ENCODE measurements around the gene KIAA1217.

KIAA1217 gene

DNA sequence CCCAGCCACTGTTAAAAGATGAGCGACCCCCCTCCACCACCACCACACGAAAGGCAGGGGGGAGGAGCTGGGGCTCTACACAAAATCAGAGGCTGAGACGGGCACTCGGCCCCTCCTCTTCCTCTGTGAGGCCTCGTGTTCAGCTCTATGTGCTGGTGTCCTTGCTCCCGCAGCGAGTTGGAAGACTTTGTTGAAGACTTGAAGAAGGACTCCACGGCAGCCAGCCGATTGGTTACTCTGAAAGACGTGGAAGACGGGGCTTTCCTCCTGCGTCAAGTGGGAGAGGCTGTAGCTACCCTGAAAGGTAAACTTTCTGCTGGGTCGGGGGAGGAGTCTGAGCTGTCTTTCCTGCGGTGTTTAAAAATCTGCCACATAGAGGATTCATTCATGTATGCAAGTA, 311.0 kb downstream of the KIAA1217 start:
- no peak for DNase-seq

GRCh38 chr10:24524314-24524713, 315.4 kb downstream of the KIAA1217 start:
- DNase-seq = no peak

DNA sequence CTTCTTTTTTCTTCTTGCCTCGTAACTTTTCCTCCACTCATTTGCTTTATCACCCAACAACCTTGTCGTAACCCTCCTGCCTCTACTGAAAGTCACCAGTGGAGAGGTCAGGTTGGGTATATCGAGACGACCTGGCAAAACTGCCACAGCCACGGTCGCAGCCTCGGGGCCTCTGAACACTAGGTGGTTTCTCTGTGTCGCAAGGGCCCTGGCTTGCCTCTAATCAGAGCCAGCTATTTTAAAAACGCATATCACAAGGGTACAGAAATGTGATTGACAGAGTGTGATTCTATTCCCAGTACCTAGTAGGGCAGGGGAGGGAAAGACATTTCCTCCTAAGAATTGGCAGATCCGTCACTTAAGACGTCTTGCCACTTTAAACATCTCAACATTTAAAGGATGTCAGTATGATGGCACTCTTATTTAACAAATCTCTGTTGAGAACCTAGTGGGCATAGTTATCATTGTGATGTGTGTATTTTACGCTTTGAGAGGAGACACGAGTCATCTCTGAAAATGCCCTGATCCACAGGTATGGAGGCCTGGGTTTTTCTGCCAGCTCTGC, 317.2 kb downstream of the KIAA1217 start:
- DNase-seq = no peak

DNA sequence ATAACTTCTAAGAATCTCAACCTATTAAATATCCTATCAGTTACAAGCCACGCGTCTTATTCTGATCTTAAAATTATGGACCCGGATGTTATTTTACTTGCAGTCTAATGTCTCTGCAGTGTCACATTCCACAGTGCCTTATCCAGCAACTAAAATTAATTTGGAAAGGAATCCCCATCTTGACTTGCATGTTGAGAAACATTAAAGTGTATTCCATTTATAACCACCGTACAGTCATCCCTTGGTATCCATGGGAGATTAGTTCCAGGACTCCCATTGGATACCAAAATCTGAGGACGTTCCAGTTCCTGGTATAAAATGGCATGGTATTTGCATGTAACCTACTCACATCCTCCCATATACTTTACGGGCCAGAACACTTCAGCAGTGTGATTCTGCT, 320.0 kb downstream of the KIAA1217 start:
- no peak for DNase-seq

DNA sequence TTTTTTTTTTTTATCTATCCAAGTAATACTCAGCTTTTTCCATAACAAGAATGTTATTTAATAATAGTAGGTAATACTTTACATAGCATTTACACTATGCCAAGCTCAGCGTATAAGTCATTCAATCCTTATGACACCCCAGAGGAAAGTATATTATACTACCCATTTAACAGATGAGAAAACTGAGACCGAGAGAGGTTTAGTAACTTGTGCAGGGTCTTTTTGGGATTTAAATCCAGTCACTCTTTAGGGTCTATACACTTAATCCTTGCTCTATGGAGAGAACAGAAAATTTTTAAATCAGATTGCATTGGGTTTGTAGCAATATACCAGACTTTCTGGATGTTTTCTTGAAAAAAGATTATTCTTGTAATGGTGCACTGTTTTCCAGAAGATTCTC, 322.5 kb downstream of the KIAA1217 start:
- DNase-seq = no peak

DNA sequence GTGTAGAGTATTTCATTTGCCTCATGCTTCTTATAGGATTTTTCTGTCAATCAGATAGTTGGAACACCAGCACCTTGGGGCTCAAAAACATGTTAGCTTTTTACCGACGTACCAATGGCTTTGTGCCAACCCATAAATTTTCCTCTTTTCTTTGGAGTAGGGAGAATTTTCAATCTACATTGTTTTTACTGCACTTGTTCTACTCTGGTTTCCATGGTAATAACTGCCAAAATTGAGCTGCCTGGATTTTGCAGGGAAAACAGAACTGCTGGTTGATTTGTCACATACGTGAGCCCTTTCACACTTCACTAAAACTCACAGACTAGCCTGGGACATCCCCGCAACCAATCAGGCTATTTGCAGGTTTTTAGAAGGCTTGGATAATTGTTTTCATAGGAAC, 325.0 kb downstream of the KIAA1217 start:
- no peak for DNase-seq

DNA sequence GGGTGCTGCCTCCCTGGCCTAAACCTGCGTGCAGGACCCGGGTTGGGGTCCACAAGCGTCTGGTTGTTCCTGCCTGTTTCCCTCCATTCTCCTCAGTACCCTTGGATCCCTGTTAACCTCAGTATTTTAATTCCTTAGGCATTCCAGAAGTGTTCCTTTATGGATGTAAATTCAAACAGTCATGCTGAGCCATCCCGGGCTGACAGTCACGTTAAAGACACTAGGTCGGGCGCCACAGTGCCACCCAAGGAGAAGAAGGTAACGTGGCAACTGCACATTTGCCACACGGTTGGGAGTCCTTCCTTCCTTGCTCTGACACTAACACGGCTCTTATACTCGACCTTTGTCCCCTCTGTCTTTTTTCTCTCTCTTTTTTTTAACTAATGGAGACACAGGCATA, 327.7 kb downstream of the KIAA1217 start:
- DNase-seq = no peak

GRCh38 chr10:24541239-24541753, 332.4 kb downstream of the KIAA1217 start:
- no peak for DNase-seq

DNA sequence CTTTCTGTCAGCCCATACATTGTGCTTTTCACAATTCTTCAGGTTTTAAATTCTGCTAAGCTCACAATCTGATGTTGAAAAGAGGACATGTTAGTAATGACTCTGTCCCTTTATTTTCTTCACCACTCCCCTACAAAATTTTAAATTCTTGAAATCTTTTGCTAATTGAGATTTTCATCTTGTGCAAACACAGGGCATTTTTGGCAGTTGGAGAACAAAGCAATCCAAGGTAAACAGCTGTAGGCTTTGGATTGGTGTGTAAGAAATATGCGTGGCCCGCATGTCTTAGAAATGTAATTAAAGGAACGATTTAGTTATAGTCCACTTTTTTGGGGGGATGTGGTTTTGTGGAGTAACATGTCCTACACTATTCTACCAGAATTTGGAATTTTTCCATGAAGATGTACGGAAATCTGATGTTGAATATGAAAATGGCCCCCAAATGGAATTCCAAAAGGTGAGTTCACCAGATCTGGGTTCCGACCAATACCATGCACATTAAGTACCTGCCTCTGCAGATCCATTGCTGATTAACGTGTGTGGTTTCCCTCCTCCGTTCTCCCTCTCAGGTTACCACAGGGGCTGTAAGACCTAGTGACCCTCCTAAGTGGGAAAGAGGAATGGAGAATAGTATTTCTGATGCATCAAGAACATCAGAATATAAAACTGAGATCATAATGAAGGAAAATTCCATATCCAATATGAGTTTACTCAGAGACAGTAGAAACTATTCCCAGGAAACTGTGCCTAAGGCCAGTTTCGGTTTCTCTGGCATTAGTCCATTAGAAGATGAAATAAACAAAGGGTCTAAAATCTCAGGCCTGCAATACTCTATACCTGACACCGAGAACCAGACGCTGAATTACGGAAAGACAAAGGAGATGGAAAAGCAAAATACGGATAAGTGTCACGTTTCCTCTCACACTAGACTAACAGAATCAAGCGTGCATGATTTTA, 333.7 kb downstream of the KIAA1217 start:
- no peak for DNase-seq

GRCh38 chr10:24544776-24545175, 335.8 kb downstream of the KIAA1217 start:
- DNase-seq = no peak

- no peak for DNase-seq
These were observed 336.6 kb downstream of the KIAA1217 start for GRCh38 chr10:24545585-24545984.

DNA sequence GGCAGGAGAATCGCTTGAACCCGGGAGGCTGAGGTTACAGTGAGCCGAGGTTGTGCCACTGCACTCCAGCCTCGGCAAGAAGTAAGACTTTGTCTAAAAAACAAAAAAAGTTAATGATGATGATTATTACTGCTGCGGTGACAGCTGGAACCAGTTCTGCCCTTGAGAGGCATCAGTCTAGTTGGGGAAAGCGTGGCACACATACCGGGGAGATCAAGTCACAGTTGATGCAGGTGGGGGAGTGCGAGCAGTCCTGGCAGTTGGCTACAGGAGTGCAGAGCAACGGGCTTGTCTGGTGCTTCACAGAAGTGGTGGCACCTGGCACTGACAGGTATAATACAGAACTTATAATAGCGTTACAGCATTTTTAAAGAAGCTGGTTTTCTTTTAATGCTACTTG, 341.7 kb downstream of the KIAA1217 start:
- DNase-seq = no peak

- no peak for DNase-seq
These were observed 342.2 kb downstream of the KIAA1217 start for GRCh38 chr10:24551161-24551560.

GRCh38 chr10:24552346-24553016, 343.5 kb downstream of the KIAA1217 start:
- DNase-seq = no peak

DNA sequence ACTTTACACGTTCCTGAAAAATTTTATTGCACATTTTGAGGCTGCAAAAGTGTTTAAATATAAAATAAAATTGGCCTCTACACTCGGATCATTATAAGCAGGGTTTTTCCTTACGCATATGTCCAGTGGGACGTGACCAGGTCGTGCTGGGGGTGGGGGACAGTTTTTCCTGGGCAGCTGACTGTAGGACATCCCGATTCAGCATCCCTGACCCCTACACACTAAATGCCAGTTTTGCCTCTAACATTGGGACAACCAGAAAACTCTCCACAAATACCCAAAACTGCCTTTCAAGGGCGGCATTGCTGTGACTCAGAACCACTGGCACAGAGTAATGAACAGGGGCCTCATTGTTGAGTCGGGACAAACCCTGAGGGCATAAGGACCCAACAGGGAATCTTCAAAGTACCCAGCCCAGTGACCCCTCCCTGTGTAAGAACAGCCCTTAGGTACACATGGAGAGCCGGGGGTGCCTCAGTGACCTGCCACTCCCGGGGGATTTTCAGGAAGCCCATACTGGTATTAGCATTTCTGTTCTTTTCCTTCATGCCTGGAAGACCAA, 344.2 kb downstream of the KIAA1217 start:
- DNase-seq = no peak

GRCh38 chr10:24554036-24554435, 345.1 kb downstream of the KIAA1217 start:
- no peak for DNase-seq

- no peak for DNase-seq
These were observed 347.3 kb downstream of the KIAA1217 start for GRCh38 chr10:24556126-24556749.

DNA sequence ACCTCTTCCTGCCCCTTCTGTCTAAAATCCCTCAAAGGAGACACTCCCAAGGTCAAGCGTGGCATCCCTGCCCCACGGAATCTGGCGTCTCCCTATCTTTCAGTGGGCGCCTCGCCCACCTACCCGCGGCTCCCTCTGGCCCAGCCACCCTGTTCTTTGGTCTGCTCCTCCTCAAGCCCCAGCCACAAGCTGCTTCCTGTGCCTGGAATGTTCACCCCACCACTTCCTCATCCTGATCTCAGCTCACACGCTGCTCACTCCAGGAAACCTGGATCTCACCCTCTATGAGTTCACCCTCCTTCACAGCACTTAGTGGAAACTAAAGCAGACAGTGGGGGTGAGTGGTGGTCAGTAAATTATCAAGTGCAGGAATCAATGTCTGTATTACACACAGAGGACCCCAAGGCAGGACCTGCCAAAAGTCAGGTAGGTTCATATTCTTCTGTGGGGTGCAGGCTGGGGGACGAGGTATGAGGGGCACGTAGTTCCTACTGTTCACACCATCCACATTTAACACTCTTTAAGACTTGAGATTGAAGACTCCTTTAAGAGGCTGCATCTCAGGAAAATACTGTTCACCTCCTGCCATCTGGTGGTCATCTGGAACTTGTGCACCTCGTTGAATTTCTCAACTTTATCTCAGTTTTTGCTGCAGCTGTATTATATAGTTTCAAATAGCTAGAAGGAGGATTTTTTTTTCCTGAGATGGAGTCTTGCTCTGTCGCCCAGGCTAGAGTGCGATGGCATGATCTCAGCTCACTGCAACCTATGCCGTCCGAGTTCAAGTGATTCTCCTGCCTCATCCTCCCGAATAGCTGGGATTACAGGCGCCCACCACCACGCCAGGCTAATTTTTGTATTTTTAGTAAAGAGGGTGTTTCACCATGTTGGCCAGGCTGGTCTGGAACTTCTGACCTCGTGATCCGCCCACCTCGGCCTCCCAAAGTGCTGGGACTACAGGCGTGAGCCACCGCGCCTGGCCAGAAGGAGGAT, 348.1 kb downstream of the KIAA1217 start:
- DNase-seq = no peak

DNA sequence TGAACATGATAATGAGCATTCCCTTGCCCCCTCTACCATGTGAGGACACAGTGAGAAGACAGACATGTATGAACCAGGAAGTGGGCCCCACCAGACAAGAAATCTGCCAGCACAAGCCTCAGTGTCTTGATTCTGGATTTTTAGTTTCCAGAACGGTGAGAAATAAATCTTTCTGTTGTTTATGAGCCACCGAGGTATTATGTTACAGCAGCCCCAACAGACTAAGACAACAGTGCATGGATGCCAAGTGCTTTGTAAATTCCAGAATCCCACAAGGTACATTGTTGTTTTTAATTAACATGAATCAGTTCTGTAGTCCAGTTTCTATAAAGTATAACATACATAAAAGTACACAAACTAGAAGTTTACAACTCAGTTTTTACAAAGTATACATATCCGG, 352.5 kb downstream of the KIAA1217 start:
- DNase-seq = no peak

- no peak for DNase-seq
These were observed 359.1 kb downstream of the KIAA1217 start for GRCh38 chr10:24568042-24568441.

DNA sequence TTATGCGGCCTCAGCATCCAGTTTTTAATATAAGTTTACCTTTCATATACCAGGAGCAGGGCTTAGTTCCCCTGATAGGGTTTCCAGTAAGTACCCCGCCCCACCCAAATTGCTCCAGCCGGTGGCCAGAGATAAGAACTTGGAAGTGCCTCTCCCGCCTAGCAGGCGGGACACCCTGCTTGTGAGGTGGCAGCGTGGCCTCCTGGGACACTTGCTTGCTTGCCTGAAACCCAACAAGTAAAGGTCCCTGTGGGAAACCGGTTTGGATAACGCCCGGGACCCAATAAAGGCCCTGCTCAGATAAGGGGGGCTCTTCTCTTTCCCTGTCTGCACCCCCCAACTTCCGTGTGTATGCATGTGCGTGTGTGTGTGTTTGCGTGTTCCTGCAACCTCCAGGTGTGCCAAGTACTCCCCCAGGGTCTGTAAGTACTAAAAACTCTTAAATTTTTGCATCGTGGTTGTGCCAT, 360.4 kb downstream of the KIAA1217 start:
- no peak for DNase-seq
